Hair follicle dermal papilla cell (primary cell): ENCODE measurements around the gene ADPRM. TPM values are rescaled to one million over a fixed set of nuclear protein-coding genes. Genes with fewer than 3 reads are reported as not detected.

Source experiments
- total RNA-seq: library from RNA; depleted of rRNA; stranded (reverse); fragments of >200 nt; gene quantifications from 2 replicates; pipeline ENCODE4 v1.2.3, GENCODE V29; 2012

The ADPRM gene, protein sequence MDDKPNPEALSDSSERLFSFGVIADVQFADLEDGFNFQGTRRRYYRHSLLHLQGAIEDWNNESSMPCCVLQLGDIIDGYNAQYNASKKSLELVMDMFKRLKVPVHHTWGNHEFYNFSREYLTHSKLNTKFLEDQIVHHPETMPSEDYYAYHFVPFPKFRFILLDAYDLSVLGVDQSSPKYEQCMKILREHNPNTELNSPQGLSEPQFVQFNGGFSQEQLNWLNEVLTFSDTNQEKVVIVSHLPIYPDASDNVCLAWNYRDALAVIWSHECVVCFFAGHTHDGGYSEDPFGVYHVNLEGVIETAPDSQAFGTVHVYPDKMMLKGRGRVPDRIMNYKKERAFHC
- 12.5 and 12.7 TPM in 2 replicates for total RNA-seq

DNA sequence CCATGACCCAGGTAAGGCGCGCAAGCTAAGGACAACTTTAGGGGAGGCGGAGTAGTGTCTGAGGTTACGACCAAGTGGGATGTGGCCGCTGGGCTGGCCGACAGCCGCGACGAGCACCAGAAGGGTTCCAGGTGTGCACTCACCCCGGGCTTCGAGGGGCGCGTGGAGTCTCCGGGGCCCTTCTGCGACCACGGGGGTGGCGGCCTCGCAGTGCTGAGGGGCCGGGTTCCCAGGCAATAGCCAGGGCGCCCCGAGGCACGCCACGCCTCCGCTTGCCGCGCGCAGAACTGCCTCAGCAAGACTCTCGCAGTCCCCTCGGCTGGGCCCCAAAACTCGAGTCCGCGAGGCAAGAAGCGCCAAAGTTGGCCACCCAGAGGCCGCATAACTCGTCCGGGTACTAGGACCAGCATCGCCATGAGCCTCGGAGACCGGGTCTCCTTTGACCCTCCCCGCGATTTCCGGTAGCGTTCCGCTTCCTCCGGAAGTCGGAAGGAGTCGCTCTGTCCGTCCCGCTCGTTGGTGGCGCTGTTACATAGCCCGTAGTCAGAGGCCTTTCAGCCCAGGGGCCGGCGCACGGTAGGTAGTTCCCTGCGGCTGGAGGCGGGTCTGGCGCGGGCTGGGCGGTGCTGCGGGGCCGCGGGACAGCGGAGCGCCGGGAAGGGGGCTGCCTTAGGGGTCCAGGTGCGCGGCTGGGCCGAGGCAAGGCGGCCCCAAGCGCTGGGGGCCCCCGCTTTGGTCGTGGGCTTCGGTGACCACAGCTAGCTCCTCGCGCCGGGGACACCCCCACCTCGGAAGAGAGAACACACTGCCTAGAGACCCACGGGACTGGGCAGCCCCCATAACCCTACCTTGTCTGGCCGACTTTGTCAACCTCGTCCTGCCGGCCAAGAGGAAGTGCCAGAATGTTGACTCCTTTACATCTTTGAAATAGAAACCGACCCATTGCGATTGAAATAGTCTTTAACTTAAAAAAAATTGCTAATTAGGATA is at the start of gene ADPRM, which contains the start of gene SCO1:
TSS of gene ADPRM (plus strand) at position 503 of the 990 bp plus-strand sequence. CDS start 7,333 bp downstream, outside the sequence.
TSS of gene SCO1 (minus strand) at position 442 of the 990 bp plus-strand sequence. CDS start at position 416, 26 bp downstream.

DNA sequence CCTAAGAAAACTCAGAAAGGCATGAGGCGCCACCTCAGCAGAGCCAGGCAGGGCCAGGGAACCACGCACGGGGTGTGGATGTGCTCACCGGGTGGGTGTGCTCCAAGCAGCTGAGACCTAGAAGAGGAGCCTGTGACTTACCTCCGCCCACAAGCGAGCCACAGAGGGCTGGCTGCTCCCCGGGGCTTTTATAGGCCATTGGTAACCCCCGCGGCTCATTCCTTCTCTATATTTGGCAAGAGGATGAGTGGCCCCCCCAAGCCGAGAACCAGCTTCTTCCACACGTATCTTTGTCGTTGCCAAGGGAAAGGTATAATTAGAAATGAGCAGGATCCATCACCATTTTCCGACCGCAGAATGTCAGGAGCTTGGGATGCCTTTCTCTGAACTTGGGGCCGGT is 40.2 kb upstream of the ADPRM start, which contains the start of gene MYH3:
TSS of gene MYH3 (minus strand) at position 162 of the 400 bp plus-strand sequence. CDS start 2,245 bp downstream, outside the sequence.

DNA sequence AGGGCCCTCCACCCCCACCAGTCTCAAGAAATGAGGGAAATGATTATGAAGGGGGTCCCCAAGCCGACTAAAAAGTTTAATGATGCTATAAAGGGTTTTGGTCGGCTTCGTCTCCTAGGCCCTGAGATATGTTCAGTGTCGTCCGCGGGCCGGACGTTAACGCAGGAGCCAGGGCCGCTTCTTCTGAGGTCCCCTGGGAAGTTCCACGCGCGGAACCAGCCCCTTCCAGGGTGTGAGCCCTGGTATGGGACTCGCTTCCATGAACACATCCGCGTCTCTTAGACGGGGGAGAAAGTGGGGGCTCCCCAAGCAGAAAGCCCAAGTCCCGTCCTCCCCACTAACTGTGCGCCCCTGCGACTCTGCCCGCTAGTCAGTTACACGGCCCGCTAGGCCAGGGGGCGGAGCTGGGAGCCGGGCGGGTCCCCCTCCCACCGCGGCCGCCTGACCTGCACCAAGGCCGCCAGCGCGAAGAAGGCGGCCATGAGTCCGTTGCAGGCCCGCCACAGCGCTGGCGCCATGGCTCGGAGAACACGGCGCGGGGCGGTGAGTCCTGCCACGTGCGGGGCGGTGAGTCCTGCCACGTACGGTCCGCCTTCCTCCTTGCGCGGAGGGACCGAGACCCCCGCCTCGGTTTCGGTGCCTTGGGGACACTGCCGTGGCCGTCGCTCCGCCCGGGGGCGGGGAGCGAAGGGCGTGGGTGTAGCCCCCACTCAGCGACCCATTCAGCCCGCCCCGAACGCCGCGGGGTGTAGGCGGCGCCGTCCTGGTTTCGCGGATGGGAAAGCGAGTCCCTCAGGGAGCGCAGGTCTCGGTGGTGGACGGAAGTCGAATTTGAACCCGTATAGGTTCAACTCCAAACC is 32.2 kb downstream of the ADPRM start, which contains the start of gene TMEM220:
TSS of gene TMEM220 (minus strand) at position 690 of the 860 bp plus-strand sequence. CDS start at position 518, 172 bp downstream.

Other genes starting within 250 kb of the ADPRM start
- not detected in 2 replicates for gene MYH4, start 228.0 kb upstream of the ADPRM start, total RNA-seq
- not detected in 2 replicates for gene MYH1, start 179.1 kb upstream of the ADPRM start, total RNA-seq
- gene MYH2, start 147.9 kb upstream of the ADPRM start, total RNA-seq = not detected in 2 replicates
- gene MYH3, start 40.3 kb upstream of the ADPRM start, total RNA-seq = 0.12 and 4.9 TPM in 2 replicates
- gene SCO1, start 61 bp upstream of the ADPRM start, total RNA-seq = 15.8 and 20.1 TPM in 2 replicates
- 5.2 and 5.4 TPM in 2 replicates for gene TMEM220, start 32.4 kb downstream of the ADPRM start, total RNA-seq
- gene TMEM238L, start 106.5 kb downstream of the ADPRM start, total RNA-seq = not detected in 2 replicates
- gene PIRT, start 140.5 kb downstream of the ADPRM start, total RNA-seq = not detected in 2 replicates